Keratinocyte (primary cell): ENCODE measurements around the gene TLN1. TPM values are rescaled to one million over a fixed set of nuclear protein-coding genes. Genes with fewer than 3 reads are reported as not detected.

Experiments used
- DNase-seq: peaks from one replicate; pipeline ENCODE4 v3.0.0-alpha.2; 2011; ENCODE audit warnings: low read depth, missing footprints, low spot score
- FAIRE-seq: peaks from 2 replicates; lab custom pipeline; 2011; peaks lifted over from hg19 to GRCh38; lab: Jason Lieb, UNC
- H2AFZ ChIP-seq: 2 replicates; pipeline ENCODE4 v1.6.0; 2012; ENCODE audit warnings: low read length, control low read depth, inconsistent platforms; ENCODE audit not compliant: control insufficient read depth
- H3K27ac ChIP-seq: 2 replicates; pipeline ENCODE4 v1.5.1; 2011; ENCODE audit warnings: low read length; ENCODE audit not compliant: control insufficient read depth, insufficient read depth
- H3K27me3 ChIP-seq: 3 replicates; pipeline ENCODE4 v1.6.0; 2011; ENCODE audit warnings: low read length; ENCODE audit not compliant: control insufficient read depth, insufficient read depth; ENCODE audit errors: extremely low read depth
- H3K36me3 ChIP-seq, 2 experiments: 2 replicates in 1 of 2; 3 replicates in 1 of 2; pipeline ENCODE4 v1.5.1; 2011; ENCODE audit warnings: low read length in 2 of 2, mild to moderate bottlenecking in 1 of 2; ENCODE audit not compliant: control insufficient read depth in 2 of 2, insufficient read depth in 2 of 2; ENCODE audit errors: extremely low read depth in 1 of 2
- H3K4me1 ChIP-seq: 3 replicates; pipeline ENCODE4 v1.5.1; 2011; ENCODE audit warnings: low read length; ENCODE audit not compliant: control insufficient read depth, insufficient read depth; ENCODE audit errors: extremely low read depth
- H3K4me2 ChIP-seq: 3 replicates; pipeline ENCODE4 v1.6.0; 2011; ENCODE audit warnings: low read depth, low read length; ENCODE audit not compliant: control insufficient read depth, insufficient read depth; ENCODE audit errors: extremely low read depth
- H3K4me3 ChIP-seq, 3 experiments: fragments of 200-600 bp in 1 of 3; sonication (generic) in 1 of 3; 2 replicates in 2 of 3; 3 replicates in 1 of 3; pipeline ENCODE4 v1.5.1; 2011 to 2016; ENCODE audit warnings: low read length in 3 of 3, mild to moderate bottlenecking in 3 of 3, control low read depth in 2 of 3, inconsistent platforms in 1 of 3, low read depth in 1 of 3, mixed read lengths in 1 of 3, mixed run types in 1 of 3, moderate library complexity in 1 of 3; ENCODE audit not compliant: control insufficient read depth in 2 of 3, insufficient read depth in 2 of 3; ENCODE audit errors: extremely low read depth in 1 of 3
- H3K79me2 ChIP-seq: 2 replicates; pipeline ENCODE4 v1.6.0; 2012; ENCODE audit warnings: low read length; ENCODE audit not compliant: control insufficient read depth, insufficient read depth
- H3K9ac ChIP-seq: 3 replicates; pipeline ENCODE4 v1.6.0; 2011; ENCODE audit warnings: low read length; ENCODE audit not compliant: control insufficient read depth, insufficient read depth; ENCODE audit errors: extremely low read depth
- H3K9me1 ChIP-seq: 3 replicates; pipeline ENCODE4 v1.6.0; 2011; ENCODE audit warnings: low read length; ENCODE audit not compliant: control insufficient read depth, insufficient read depth; ENCODE audit errors: extremely low read depth
- H3K9me3 ChIP-seq: 2 replicates; pipeline ENCODE4 v1.5.1; 2012; ENCODE audit warnings: low read depth, low read length; ENCODE audit not compliant: control insufficient read depth
- H4K20me1 ChIP-seq: 3 replicates; pipeline ENCODE4 v1.6.0; 2011; ENCODE audit warnings: low read length; ENCODE audit not compliant: control insufficient read depth, insufficient read depth; ENCODE audit errors: extremely low read depth
- EZH2 ChIP-seq: IDR thresholded peaks from one replicate; pipeline ENCODE4 v1.6.1; 2012; ENCODE audit warnings: inconsistent platforms, mild to moderate bottlenecking, low read length, moderate library complexity
- dilution Hi-C: fragments of 300-500 bp; cut with MboI; formaldehyde crosslinking; loops from one replicate; pipeline ENCODE4 v1.7.0; 2020; ENCODE audit warnings: low sequenced_read_pairs; ENCODE audit not compliant: extremely low pct_ligation_motif_present
- polyA plus RNA-seq, 5 experiments: library from polyadenylated mRNA; depleted of rRNA in 3 of 5; stranded (reverse) in 3 of 5; stranded (forward) in 1 of 5; unstranded in 1 of 5; fragments of >200 nt; gene quantifications; 1 replicate in 1 of 5; 2 replicates in 3 of 5; 3 replicates in 1 of 5; pipeline versions ENCODE4 v1.2.1 to v1.2.3, GENCODE V29; 2011 to 2012; ENCODE audit warnings: missing spikeins in 2 of 5, low read depth in 1 of 5, low replicate concordance in 1 of 5
- TF ChIP-seq, protein P1 (sequence below), 3 experiments: IDR thresholded peaks in 1 of 3; conservative IDR thresholded peaks in 1 of 3; optimal IDR thresholded peaks in 1 of 3; 2 replicates in 2 of 3; 3 replicates in 1 of 3; pipeline versions ENCODE3 to v1.5.1; 2011; ENCODE audit warnings: low read length in 3 of 3, mild to moderate bottlenecking in 3 of 3, moderate library complexity in 2 of 3, control low read depth in 1 of 3, inconsistent platforms in 1 of 3; ENCODE audit not compliant: insufficient read depth in 2 of 3; ENCODE audit errors: extremely low read depth in 1 of 3

The TLN1 gene
- polyA plus RNA-seq, 1 donor (not counting 4 experiments of a cell fraction or from before 2014, with no cell fraction given) = 53.0 TPM

GRCh38 chr9:35685506-35685905 is 46.5 kb downstream of the TLN1 start:
- Histone ChIP-seq H3K4me2 (no peak overlapping the region), H3K27me3 (no peaks in the 10 kb centered on the region), H3K9me3 (no peaks in the 10 kb centered on the region), H2AFZ (no peak overlapping the region), H3K27ac (no peak overlapping the region), H3K36me3 (peaks cover 4 to 6% of the 10 kb centered on the region in 2 experiments), H4K20me1 (no peaks in the 10 kb centered on the region), H3K79me2 (no peaks in the 10 kb centered on the region), H3K9ac (no peak overlapping the region), H3K9me1 (no peaks in the 10 kb centered on the region), H3K4me1 (peaks cover 16% of the 10 kb centered on the region), H3K4me3 (no peak overlapping the region)
- DNase-seq (no peak), FAIRE-seq (no peak)
- dilution Hi-C loops = no loop called here
- no peak for TF ChIP-seq EZH2
- TF ChIP-seq, protein P1, sequence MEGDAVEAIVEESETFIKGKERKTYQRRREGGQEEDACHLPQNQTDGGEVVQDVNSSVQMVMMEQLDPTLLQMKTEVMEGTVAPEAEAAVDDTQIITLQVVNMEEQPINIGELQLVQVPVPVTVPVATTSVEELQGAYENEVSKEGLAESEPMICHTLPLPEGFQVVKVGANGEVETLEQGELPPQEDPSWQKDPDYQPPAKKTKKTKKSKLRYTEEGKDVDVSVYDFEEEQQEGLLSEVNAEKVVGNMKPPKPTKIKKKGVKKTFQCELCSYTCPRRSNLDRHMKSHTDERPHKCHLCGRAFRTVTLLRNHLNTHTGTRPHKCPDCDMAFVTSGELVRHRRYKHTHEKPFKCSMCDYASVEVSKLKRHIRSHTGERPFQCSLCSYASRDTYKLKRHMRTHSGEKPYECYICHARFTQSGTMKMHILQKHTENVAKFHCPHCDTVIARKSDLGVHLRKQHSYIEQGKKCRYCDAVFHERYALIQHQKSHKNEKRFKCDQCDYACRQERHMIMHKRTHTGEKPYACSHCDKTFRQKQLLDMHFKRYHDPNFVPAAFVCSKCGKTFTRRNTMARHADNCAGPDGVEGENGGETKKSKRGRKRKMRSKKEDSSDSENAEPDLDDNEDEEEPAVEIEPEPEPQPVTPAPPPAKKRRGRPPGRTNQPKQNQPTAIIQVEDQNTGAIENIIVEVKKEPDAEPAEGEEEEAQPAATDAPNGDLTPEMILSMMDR (optimal IDR thresholded peaks at IDR 0.05 in 1 of 3, IDR thresholded peaks at IDR 0.05 in 1 of 3, conservative IDR thresholded peaks at IDR 0.05 in 1 of 3; ENCODE audit: extremely low read depth in 1 of 3, insufficient read depth in 2 of 3, low read length in 3 of 3) = no peak

GRCh38 chr9:35684921-35685320 is 47.1 kb downstream of the TLN1 start:
- TF ChIP-seq, protein P1 (optimal IDR thresholded peaks at IDR 0.05 in 1 of 3, IDR thresholded peaks at IDR 0.05 in 1 of 3, conservative IDR thresholded peaks at IDR 0.05 in 1 of 3; ENCODE audit: extremely low read depth in 1 of 3, insufficient read depth in 2 of 3, low read length in 3 of 3) = no peak
- no peak for TF ChIP-seq EZH2
- Histone ChIP-seq H3K27ac (no peak overlapping the region), H3K36me3 (peaks cover 4 to 6% of the 10 kb centered on the region in 2 experiments), H3K9me3 (no peaks in the 10 kb centered on the region), H4K20me1 (no peaks in the 10 kb centered on the region), H3K4me2 (no peak overlapping the region), H2AFZ (no peak overlapping the region), H3K9ac (no peak overlapping the region), H3K4me3 (no peak overlapping the region), H3K9me1 (no peaks in the 10 kb centered on the region), H3K79me2 (no peaks in the 10 kb centered on the region), H3K4me1 (peaks cover 16% of the 10 kb centered on the region), H3K27me3 (no peaks in the 10 kb centered on the region)
- no peak for FAIRE-seq
- no peak for DNase-seq
- dilution Hi-C loops = no loop called here
